ENCODE measurements around the gene TCP11L1.
"Not testable (repeated sequence)": the region's sequence is repeated elsewhere in the genome, so short reads cannot be mapped to it uniquely, and the experiment has no call there.

Gene TCP11L1

DNA sequence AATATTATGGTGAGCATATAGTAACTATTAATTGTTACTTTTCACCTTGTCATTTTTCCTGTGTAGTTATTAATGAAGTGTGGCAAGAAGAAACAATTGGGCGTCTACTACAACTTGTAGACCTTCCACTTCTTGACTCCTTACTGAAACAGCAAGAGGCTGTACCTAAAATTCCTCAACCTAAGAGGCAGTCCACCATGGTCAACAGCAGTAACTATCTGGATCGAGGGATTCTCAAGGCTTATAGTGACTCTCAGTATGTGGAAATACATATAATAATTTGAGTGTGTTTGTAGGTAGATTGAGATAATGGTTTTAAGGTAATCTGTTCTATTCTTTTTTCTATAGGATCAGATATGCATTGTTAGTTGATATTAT is 10.8 kb upstream of the TCP11L1 start:
- DNase-seq (ENCODE audit: low read depth, low spot score): no peak

DNA sequence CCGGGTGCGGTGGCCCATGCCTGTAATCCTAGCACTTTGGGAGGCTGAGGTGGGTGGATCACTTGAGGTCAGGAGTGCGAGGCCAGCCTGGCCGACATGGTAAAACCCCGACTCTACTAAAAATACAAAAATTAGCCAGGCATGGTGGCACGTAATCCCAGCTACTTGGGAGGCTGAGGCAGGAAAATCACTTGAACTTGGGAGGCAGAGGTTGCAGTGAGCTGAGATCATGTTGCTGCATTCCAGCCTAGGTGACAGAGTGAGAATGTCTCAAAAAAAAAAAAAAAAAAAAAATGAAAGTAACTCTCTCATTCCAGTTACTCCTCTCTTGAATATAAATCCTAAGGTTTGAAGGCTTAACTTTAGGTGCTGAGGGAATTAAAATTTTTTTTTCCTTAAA is 10.2 kb upstream of the TCP11L1 start:
- DNase-seq (ENCODE audit: low read depth, low spot score): not testable (repeated sequence)

DNA sequence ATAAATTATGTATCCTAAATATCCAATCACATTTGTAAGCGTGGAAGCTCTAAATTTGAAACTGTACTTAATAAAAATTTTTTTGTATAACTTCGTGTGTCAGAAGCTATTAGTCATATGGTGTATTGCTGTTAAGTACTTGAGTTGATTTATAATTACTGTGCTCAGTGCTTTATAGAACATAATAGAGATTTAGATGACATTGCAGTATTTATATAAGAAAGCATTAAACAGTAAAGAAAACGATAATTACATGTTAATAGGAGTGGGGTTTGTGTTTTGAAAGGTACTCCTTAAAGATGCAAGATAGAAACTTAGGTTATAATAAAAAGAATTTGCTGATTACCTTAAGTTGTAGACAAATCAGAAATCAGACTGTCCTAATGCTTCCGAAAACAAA is 5.9 kb upstream of the TCP11L1 start:
- no peak for DNase-seq (ENCODE audit: low read depth, low spot score)

DNA sequence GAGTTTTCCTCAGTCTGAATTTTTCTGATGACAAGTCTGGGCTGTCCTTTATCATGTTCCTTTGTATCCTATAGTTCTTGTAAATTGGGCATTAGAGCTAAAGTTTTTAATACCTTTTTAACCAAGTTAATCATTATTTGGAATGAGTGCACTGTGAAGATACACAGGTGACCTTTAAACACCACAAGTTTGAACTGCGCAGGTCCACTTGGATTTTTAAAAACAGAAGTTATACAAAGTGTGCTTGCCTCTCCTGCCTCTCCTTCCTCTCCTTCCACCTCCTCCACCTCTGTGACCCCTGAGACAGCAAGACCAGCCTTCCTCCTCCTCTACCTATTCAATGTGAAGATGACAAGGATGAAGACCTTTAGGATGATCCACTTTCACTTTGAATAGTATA is 4.4 kb upstream of the TCP11L1 start:
- no peak for DNase-seq (ENCODE audit: low read depth, low spot score)

DNA sequence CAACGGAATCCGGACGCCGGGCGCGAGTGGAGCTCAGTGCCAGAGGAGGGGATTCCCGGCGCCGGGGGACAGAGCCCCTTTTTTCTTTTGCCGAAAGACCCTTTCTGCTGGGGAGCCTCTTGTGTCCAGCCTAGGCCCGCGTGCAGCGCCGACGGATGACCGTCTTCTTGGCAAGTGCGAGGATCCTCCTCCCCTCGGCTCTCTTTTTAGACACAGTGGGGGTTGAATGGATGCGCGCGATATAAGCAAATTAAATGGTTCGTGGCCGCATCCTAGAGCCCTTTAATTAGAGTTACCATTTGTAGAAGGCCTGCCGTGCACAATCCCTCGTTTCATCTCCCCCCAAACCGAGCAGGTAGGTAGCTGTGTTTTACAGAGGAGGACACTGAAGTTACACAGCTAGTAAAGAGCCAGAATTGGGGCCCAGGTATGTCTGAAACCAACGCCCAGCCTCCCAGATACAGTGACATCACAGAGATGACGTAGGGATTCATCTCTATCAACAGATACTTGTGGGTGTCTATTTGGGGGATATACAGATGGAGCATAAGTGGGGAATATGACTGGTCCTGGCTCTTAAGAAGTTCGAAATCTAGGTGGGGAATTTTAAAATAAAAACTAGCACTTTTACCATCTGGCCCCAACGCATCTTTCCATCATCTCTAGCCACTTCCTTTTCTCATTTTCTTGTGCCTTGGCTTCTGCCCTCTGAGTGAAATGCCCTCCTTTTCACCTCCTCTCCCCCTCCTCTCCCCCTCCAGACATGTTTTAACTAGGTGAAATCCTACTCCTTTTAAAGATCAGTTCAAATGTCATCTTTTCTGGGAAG is 875 bp downstream of the TCP11L1 start:
- DNase-seq (ENCODE audit: low read depth, low spot score): no peak

DNA sequence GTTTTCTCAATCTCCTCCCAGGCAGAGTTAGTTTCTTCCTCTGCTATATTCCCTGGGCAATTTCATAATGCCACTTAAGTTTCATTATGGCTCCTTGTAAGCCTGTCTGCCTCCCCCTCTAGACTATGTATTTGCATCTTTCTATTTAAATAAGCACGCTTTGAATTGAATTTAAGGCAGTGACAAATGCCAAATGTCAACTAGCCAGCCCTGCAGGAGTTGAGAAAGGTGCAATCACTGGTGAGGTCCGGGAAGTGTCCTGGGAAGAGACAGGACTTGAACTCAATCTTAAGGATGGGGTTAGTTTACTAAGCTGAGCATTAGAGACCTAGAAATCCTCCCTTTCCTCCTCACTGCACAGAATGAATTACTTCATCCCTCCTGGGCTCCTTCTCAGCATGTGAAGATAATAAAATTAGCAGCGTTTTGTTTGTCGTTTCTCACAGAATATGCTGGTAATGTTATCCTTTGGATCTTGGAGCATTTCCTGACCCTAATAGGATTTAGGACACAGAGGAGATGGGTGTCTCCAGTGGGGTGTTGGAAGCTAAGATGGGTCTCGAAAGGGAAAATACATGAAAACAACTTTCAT is 1.6 kb downstream of the TCP11L1 start:
- DNase-seq (ENCODE audit: low read depth, low spot score): no peak

DNA sequence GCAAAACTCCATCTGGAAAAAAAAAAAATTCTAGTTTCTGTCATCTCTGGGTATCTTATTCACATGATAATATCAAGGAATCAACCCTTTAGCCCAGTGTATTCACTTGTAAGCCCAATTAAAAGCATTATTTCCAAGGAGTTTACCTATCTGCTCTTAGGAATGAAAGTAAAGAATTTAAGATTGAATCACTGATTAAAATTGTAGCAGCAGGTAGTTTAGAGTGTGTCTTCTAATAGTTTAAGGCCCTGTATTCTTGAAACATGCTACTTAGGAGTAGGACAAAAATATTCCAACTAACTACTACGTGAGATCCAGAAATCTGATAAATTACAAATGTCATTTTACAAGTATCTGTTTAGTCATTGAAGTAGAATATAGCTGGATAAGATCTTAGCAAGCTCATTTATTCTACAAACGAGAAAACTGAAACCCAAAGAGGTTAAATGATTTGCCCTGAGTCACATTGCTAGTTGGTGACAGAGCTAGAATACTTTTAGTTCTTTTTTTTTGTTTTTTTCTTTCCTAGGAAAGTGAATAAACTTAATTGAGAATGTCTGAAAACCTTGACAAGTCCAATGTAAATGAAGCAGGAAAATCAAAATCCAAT is 4.0 kb downstream of the TCP11L1 start:
- DNase-seq (ENCODE audit: low read depth, low spot score): no peak

DNA sequence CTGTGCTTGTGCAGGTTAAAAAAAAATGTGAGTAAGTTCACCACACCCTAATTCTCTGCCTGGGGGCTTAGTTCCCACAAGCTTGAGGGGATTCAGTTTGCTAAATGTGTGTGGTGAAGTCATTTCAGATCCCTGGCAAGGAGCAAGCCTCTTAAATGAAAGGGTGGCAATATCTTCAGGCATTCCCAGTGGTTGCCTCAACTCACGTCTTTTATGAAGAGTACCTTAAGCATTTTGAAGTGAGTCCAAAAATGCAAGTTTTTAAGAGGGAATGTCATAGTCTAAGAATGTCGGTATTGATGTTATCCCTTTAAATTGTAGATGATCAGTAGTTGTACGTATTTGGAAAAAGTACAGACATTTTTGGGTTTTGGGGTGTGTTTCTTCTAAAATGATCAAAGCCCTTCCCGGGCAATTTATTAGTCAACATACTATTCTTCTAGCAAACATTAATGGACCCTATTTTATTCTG is 4.9 kb downstream of the TCP11L1 start:
- no peak for DNase-seq (ENCODE audit: low read depth, low spot score)

DNA sequence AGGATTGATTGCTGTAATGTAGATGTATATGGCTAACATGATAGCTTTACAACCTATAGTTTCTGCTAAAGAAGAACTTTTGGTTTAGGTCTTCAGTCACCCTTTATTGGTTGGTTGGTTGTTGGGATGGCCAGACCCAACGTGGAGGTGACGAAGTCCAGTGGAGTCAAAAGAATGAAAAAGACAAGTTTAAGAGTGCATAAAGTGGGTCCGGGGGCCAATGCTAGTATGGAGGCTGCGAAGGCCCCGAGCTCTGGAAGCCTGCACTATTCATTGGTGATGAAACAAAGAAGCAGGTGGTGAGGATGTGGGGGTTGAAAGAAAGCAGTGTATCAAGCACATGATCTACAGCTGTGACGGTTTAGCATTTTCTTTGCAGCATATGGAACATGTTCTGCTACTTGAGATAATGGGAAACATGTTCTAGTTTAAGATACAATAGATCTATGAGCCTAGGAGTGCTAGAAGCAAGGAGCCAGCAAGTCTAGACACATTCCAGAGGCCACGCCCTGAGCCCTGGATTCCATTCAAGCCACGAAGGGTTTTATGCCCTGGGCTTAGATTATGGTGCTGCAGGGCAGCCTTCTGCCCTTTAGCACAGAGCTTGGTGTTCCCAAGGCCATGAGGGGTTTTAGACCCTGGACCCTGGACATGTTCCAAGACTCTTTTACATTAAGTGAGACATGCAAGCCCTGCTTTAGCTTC is 6.3 kb downstream of the TCP11L1 start:
- no peak for DNase-seq (ENCODE audit: low read depth, low spot score)

DNA sequence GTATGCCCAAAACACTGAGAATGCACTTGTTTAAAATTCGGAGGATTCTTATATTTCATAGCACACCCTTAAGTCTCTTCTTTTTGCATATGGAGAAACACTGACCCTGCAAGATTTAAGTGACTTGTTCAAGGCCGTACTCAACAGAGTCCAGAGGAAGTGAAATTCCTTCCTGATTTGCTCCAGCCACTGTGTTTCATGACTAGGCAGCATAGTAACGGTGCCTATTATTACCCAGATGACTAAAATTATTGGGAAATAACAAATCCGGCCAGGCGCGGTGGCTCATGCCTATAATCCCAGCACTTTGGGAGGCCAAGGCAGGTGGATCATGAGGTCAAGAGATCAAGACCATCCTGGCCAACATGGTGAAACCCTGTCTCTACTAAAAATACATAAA is 9.3 kb downstream of the TCP11L1 start:
- DNase-seq (ENCODE audit: low read depth, low spot score): not testable (repeated sequence)

DNA sequence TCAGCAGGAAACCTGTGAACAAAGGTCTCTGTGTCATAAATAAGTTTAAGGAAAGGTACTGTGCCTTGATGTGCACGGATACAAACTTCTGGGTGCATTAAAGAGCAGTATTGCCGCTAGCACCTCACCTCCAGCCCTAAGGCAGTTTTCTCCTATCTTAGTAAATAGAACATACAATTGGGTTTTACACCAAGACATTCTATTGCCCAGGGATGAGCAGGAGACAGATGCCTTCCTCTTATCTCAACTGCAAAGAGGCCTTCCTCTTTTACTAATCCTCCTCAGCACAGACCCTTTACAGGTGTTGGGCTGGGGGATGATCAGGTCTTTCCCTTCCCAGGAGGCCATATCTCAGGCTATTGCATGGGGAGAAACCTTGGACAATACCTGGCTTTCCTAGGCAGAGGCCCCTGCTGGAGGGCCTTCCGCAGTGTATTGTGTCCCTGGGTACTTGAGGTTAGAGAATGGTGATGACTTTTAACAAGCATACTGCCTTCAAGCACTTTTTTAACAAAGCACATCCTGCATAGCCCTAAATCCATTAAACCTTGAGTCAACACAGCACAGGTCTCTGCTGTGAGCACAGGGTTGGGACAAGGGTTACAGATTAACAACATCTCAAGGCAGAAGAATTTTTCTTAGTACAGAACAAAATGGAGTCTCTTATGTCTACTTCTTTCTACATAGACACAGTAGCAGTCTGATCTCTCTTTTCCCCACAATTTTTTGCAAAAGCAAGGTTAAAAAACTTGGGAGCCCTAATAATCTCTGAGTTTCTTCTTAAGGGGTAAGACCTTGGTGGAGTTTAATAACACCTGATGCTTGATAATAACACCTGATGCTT is 10.4 kb downstream of the TCP11L1 start:
- DNase-seq (ENCODE audit: low read depth, low spot score): not testable (repeated sequence)

DNA sequence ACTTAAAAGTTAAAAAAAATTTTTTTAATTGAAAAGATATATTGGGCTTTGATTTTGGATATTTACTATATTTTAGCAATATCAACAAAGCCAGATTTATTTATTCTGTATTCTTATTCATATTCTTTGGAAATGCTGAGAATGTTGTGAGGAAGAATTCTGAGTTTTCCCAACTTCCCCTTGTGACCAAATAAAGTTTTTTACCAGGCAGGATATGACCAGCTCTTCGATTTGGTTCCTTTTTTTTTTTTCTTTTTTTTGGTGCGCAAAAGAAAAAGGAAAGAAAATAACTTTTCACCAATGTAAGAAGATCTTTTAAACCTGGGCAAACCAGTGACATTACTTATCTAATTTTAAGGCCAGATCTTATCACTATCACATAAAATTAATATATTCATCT is 12.9 kb downstream of the TCP11L1 start:
- no peak for DNase-seq (ENCODE audit: low read depth, low spot score)

DNA sequence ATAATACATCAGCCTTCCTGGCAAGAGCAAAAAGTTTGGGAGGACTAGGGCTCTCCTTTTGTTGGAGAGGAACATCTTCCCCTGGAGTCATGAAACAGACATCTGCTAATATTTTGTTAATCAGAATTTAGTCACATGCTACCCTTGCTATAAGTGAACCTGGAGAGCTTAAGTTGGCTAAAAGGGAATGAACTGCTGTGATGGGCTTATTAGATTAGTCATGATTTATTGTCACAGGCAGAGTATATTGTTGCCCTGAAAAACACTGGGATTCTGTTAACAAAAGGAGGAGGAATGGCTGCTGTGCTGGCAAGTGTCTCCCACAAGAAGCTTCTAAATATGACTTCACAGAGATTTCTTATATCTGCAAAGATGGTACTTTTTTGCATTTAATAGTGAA is 16.0 kb downstream of the TCP11L1 start:
- DNase-seq (ENCODE audit: low read depth, low spot score): no peak

DNA sequence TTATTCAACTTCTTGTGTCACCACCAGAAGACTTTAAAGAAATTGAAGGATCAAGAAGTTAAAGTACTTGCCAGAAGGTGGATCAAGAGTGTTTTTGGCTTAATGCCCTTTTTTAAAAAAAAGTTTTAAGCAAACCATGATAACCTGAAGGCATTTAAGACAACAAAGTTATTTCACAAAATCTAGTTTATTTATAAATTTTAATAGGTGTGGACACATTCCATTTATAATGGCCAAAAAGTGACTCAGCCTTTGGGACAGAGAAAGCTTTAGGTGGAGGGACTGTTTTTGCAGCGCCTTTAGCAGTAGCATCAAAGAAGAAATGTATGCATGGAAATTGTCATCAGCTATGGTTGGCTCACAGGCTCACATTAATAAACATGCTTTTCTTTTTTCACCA is 17.9 kb downstream of the TCP11L1 start:
- no peak for DNase-seq (ENCODE audit: low read depth, low spot score)

DNA sequence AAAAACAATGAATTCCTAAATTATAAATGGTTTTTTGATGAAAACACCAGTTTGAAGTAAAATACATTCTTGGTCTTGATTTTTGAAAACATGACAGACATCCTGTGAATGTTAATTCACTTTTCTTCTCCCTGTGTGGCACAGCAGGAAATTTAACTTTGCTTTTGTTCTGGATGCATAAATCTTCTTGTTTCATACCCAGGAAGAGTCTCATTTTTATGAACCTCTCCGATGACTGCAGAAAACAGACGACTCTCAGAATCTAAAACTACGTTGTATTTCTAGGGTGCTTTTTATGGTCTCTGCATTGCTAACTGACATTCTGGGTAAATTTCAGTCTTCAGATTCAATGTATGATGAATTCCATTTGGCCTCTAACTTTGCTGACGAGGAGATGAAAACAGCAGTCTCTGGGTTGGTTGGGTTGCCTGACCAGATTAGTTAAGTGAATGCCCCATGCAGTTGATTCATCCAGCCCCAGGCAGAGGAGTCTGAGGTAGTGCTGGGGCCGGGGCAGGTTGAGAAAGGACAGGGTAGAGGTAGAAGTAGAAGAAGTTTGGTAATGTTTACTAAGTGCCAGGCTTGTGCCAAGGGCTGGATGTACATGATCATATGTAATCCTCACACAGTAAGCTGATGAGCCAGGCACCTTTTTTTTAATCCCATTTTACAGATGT is 20.1 kb downstream of the TCP11L1 start:
- DNase-seq (ENCODE audit: low read depth, low spot score): no peak

DNA sequence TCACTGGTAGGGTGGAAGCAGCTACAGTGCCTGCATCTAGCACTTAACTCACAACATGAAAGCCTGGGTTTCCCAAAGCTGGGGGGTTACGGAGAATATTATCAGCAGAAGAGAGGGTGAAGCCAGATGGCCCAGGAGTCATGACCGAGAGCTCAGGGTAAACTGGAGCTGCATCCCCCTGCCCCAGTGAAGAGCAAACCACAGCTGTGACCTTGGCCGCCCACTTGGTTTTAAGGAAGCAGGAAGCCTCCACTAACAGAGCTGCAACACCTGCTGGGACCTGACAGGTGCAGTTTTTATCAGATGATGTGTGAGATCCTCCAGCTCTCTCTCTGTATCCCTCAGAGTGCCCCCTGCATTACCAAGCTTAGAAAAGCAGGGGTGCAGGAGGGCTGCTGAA is 20.9 kb downstream of the TCP11L1 start:
- no peak for DNase-seq (ENCODE audit: low read depth, low spot score)

DNA sequence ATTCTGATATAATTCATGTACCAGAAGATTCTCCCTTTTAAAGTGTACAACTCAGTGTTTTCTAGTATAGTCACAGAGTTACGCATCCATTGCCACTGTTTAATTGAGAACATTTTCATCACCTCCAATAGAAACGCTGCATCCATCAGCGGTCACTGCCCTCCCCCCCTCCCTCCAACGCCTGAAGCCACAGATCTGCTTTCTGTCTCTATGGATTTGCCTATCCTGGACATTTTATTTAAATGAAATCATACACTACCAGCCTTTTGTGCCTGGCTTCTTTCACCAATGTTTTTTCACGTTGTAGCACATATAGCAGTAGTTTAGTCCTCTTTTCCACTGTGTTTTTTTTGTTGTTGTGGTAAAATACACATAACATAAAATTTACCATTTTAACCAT is 22.8 kb downstream of the TCP11L1 start:
- DNase-seq (ENCODE audit: low read depth, low spot score): no peak

DNA sequence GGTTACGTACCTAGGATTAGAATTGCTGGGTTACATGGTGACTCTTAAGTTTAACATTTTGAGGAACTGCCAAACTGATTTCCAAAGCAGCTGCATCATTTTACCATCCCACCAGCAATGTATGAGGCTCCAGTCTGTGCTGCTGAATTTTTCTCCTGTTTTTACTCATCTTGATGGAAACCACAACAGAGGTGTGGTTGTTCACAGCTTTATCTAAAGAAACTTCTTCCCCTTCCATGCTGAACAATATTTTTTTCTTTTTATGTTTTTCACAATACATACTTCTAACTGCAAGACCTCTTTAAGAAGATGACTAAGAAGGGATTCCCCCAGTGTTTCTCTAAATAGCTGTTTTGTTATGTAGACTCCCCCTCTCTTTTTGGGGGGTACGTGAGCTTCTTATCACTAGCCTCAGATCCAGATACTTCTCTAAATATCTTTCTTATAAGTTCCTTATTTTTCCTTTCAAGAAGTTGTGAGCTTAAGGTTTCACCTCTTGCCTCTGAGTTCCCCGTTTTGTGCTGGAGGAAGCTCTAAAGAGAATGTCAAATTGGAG is 24.0 kb downstream of the TCP11L1 start:
- DNase-seq (ENCODE audit: low read depth, low spot score): no peak

DNA sequence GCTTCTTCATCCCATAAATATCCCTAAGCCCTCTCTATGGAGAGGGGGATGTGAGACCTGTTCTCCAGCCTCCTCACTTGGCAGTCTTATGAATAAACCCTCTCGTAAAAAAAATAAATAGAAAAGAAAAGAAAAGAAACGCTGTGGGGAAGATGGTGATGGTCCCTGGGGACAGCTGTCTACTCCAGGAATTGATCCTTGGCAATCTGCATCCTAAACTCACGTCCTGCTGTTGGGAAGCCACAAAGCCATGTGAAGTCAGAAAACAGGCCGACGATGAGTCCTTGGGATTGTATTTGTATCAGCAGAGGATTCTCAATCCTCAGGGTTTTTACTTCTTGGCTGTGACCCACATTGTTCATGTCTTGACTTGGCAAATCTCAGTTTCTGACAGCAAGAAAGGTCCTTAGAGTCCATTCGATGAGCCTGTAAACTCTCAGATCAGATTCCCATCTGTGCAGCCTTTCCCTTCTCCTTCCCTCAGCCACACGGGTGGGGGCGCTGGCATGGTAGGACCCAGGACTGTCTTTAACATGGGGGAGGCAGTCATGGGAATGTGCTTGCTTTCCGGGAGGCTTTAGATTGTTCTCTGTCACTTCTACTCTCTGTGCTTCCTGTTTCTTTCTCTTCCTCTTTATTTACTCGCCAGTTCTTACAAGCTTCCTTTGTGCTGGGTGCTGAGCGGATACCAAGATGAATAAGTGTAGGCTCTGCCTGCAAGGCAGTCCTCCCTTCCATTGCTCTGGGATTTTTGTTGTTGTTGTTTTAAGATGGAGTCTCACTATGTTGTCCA is 24.9 kb downstream of the TCP11L1 start:
- no peak for DNase-seq (ENCODE audit: low read depth, low spot score)

DNA sequence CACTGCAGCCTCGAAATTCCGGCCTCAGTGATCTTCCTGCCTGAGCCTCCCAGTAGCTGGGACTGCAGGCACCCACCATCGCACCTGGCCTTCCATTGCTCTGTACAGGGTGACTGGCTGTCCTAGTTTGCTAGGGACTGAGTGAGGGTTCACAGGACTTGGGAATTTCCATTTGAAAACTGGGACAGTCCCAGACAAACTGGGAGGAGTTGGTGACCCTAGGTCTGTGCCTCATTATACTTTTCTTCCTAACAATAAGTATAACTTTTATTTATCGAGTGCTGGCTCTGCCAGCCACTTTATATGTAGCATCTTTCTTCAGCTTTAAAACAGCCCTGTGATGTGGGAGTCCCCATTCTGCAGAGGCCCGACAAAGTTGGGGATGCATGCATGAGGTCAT is 25.5 kb downstream of the TCP11L1 start:
- no peak for DNase-seq (ENCODE audit: low read depth, low spot score)
